H1 (cell line): ENCODE measurements around the gene SPPL3. TPM values are rescaled to one million over a fixed set of nuclear protein-coding genes. Genes with fewer than 3 reads are reported as not detected.

ENCODE experiments used
- CTCF ChIA-PET: fragments of 300-600 bp; sonication (Branson Sonifier 250); formaldehyde crosslinking; loops from one replicate; lab custom pipeline; 2021; ENCODE audit not compliant: partially characterized antibody; lab: Charles Lee
- POLR2A ChIA-PET: fragments of 300-600 bp; sonication (Branson Sonifier 250); formaldehyde crosslinking; loops from one replicate; lab custom pipeline; 2021; ENCODE audit warnings: inconsistent platforms; ENCODE audit not compliant: partially characterized antibody; lab: Charles Lee
- DNase-seq, 2 experiments: peaks; one replicate each; pipeline versions ENCODE4 v3.0.0 to v3.0.0-alpha.2; 2010 to 2022; ENCODE audit warnings: low spot score in 2 of 2, low read depth in 1 of 2, mixed read lengths in 1 of 2
- FAIRE-seq: peaks from 2 replicates; lab custom pipeline; 2011; peaks lifted over from hg19 to GRCh38; lab: Jason Lieb, UNC
- H2AFZ ChIP-seq: 2 replicates; pipeline ENCODE4 v1.8.1; 2012; ENCODE audit warnings: low read length, inconsistent platforms
- H2AK5ac ChIP-seq: 2 replicates; pipeline ENCODE4 v1.6.1; 2013; ENCODE audit warnings: low read depth, low read length
- H2BK120ac ChIP-seq: replicated peaks from 2 replicates; pipeline ENCODE3; 2013; ENCODE audit warnings: low read depth, low read length, inconsistent platforms
- H2BK12ac ChIP-seq: 2 replicates; pipeline ENCODE4 v1.6.1; 2013; ENCODE audit warnings: low read depth, low read length
- H2BK15ac ChIP-seq: 2 replicates; pipeline ENCODE4 v1.6.1; 2013; ENCODE audit warnings: low read length
- H2BK20ac ChIP-seq: 2 replicates; pipeline ENCODE4 v1.6.1; 2013; ENCODE audit warnings: low read length
- H2BK5ac ChIP-seq: 2 replicates; pipeline ENCODE4 v1.6.1; 2013; ENCODE audit warnings: low read depth, low read length
- H3K14ac ChIP-seq: 2 replicates; pipeline ENCODE4 v1.6.1; 2013; ENCODE audit warnings: inconsistent platforms; ENCODE audit not compliant: insufficient read length
- H3K18ac ChIP-seq: 2 replicates; pipeline ENCODE4 v1.6.1; 2013; ENCODE audit warnings: low read length; ENCODE audit errors: extremely low read depth
- H3K23ac ChIP-seq: 2 replicates; pipeline ENCODE4 v1.6.1; 2013; ENCODE audit warnings: inconsistent platforms; ENCODE audit not compliant: insufficient read length
- H3K23me2 ChIP-seq: 2 replicates; pipeline ENCODE4 v1.6.1; 2013; ENCODE audit warnings: low read depth, low read length
- H3K27ac ChIP-seq: 2 replicates; pipeline ENCODE4 v1.6.1; 2011; ENCODE audit warnings: low read depth, low read length, inconsistent platforms
- H3K27me3 ChIP-seq, 4 experiments: replicated peaks in 1 of 4; 1 replicate in 1 of 4; 2 replicates in 3 of 4; pipeline versions ENCODE4 v1.6.1 to v1.8.1; 2011 to 2013; ENCODE audit warnings: low read length in 3 of 4, mild to moderate bottlenecking in 3 of 4, inconsistent platforms in 2 of 4, mixed read lengths in 2 of 4, moderate library complexity in 1 of 4; ENCODE audit not compliant: control insufficient read depth in 3 of 4, insufficient read depth in 3 of 4; ENCODE audit errors: extremely low read depth in 1 of 4
- H3K36me3 ChIP-seq, 4 experiments: 2 replicates each; pipeline versions ENCODE4 v1.6.1 to v1.8.1; 2011 to 2013; ENCODE audit warnings: mild to moderate bottlenecking in 4 of 4, low read length in 3 of 4, moderate library complexity in 2 of 4, control low read depth in 1 of 4, inconsistent platforms in 1 of 4; ENCODE audit not compliant: insufficient read depth in 4 of 4, control insufficient read depth in 2 of 4
- H3K4ac ChIP-seq: replicated peaks from 2 replicates; pipeline ENCODE3; 2013; ENCODE audit warnings: low read length, low read depth, mixed read lengths, inconsistent platforms; ENCODE audit not compliant: insufficient read length
- H3K4me1 ChIP-seq, 4 experiments: replicated peaks in 1 of 4; 1 replicate in 1 of 4; 2 replicates in 3 of 4; pipeline versions ENCODE4 v1.6.1 to v1.8.1; 2011 to 2013; ENCODE audit warnings: low read length in 3 of 4, inconsistent platforms in 2 of 4, mixed read lengths in 1 of 4; ENCODE audit not compliant: insufficient read depth in 4 of 4, control insufficient read depth in 3 of 4
- H3K4me2 ChIP-seq, 2 experiments: 2 replicates each; pipeline versions ENCODE4 v1.6.1 to v1.8.1; 2011 to 2013; ENCODE audit warnings: low read depth in 2 of 2, low read length in 2 of 2, control low read depth in 1 of 2, inconsistent platforms in 1 of 2, mild to moderate bottlenecking in 1 of 2; ENCODE audit not compliant: insufficient read depth in 1 of 2
- H3K4me3 ChIP-seq, 4 experiments: fragments of 200-600, 300-600 bp in 1 of 4; sonication (generic), shearing (Covaris generic), sonication (Bioruptor Twin) in 1 of 4; 2 replicates each; pipeline versions ENCODE4 v1.5.1 to v1.8.1; 2011 to 2016; ENCODE audit warnings: low read length in 4 of 4, low read depth in 3 of 4, control low read depth in 2 of 4, inconsistent platforms in 2 of 4, mild to moderate bottlenecking in 2 of 4, mixed read lengths in 1 of 4, moderate library complexity in 1 of 4; ENCODE audit not compliant: insufficient read depth in 2 of 4; ENCODE audit errors: extremely low read depth in 1 of 4
- H3K56ac ChIP-seq: replicated peaks from 2 replicates; pipeline ENCODE3; 2013; ENCODE audit warnings: low read depth, mild to moderate bottlenecking, mixed read lengths, low read length, inconsistent platforms; ENCODE audit not compliant: insufficient read length
- H3K79me1 ChIP-seq: 2 replicates; pipeline ENCODE4 v1.6.1; 2013; ENCODE audit warnings: low read depth, low read length, control low read depth
- H3K79me2 ChIP-seq, 2 experiments: 2 replicates each; pipeline versions ENCODE4 v1.6.1 to v1.8.1; 2012 to 2013; ENCODE audit warnings: low read length in 2 of 2, mild to moderate bottlenecking in 2 of 2, inconsistent platforms in 1 of 2; ENCODE audit not compliant: insufficient read depth in 2 of 2, control insufficient read depth in 1 of 2
- H3K9ac ChIP-seq, 4 experiments: replicated peaks in 1 of 4; 1 replicate in 1 of 4; 2 replicates in 3 of 4; pipeline versions ENCODE4 v1.6.1 to v1.8.1; 2011 to 2013; ENCODE audit warnings: low read depth in 3 of 4, low read length in 3 of 4, control low read depth in 2 of 4, mild to moderate bottlenecking in 2 of 4, moderate library complexity in 2 of 4, inconsistent platforms in 1 of 4; ENCODE audit errors: extremely low read depth in 1 of 4
- H3K9me3 ChIP-seq, 2 experiments: 2 replicates each; pipeline versions ENCODE4 v1.6.1 to v1.8.1; 2012 to 2013; ENCODE audit warnings: mild to moderate bottlenecking in 2 of 2, moderate library complexity in 2 of 2, control low read depth in 1 of 2, inconsistent platforms in 1 of 2, low read depth in 1 of 2, low read length in 1 of 2, mixed read lengths in 1 of 2; ENCODE audit not compliant: insufficient read depth in 2 of 2
- H4K20me1 ChIP-seq, 2 experiments: replicated peaks in 1 of 2; 2 replicates each; pipeline versions ENCODE3 to v1.8.1; 2011 to 2013; ENCODE audit warnings: inconsistent platforms in 2 of 2, low read length in 2 of 2, mild to moderate bottlenecking in 1 of 2; ENCODE audit not compliant: insufficient read depth in 2 of 2, control insufficient read depth in 1 of 2
- H4K5ac ChIP-seq: 2 replicates; pipeline ENCODE4 v1.6.1; 2013; ENCODE audit warnings: low read length, low read depth, mixed read lengths, inconsistent platforms; ENCODE audit not compliant: insufficient read length
- H4K8ac ChIP-seq: 2 replicates; pipeline ENCODE4 v1.8.0; 2013; ENCODE audit warnings: mild to moderate bottlenecking, moderate library complexity, low read length, inconsistent platforms; ENCODE audit not compliant: insufficient read depth; ENCODE audit errors: extremely low read depth
- H4K91ac ChIP-seq: replicated peaks from 2 replicates; pipeline ENCODE3; 2013; ENCODE audit warnings: low read length, mixed read lengths, inconsistent platforms; ENCODE audit not compliant: insufficient read length
- CBX8 ChIP-seq: fragments of 300-800, 300-1000 bp; sonication (generic); IDR thresholded peaks from 2 replicates; pipeline ENCODE4 v1.7.1; 2016; ENCODE audit warnings: low read depth, low read length, borderline replicate concordance
- WGBS, 2 experiments: shearing (Covaris generic) in 1 of 2; methylation state at CpG; one replicate each; pipeline versions ENCODE4 v1.1.6 to v1.1.7; 2013 to 2015; ENCODE audit warnings: low lambda C conversion rate in 2 of 2, mixed read lengths in 2 of 2, inconsistent platforms in 1 of 2, low coverage in 1 of 2, missing lambda C conversion rate in 1 of 2; ENCODE audit not compliant: insufficient replicate concordance in 2 of 2, insufficient coverage in 1 of 2, insufficient read length in 1 of 2; ENCODE audit errors: extremely low coverage in 1 of 2, missing lambda C conversion rate in 1 of 2; 5-methylcytosine and 5-hydroxymethylcytosine counted together
- polyA plus RNA-seq, 7 experiments: library from polyadenylated mRNA; depleted of rRNA in 3 of 7; stranded (reverse) in 5 of 7; unstranded in 2 of 7; fragments of >200 nt in 5 of 7; fragments of 200-250 nt in 2 of 7; gene quantifications; 1 replicate in 5 of 7; 2 replicates in 1 of 7; 4 replicates in 1 of 7; pipeline versions ENCODE4 v1.2.1 to v1.2.3, GENCODE V29; 2011 to 2013; ENCODE audit warnings: missing spikeins in 2 of 7, mixed read lengths in 2 of 7
- total RNA-seq: library from RNA; stranded (reverse); fragmentation: NEBNext Ultra II Directional; extraction: Animal tissue kit (Norgen Biotek cat#: 25700); gene quantifications from 2 replicates; pipeline ENCODE4 v1.2.1, GENCODE V29; 2021
- TF ChIP-seq, protein P1 (sequence below), 3 experiments: IDR thresholded peaks; 1 replicate in 2 of 3; 2 replicates in 1 of 3; pipeline versions ENCODE4 v1.5.1 to v1.6.1; 2011; ENCODE audit warnings: low read length in 3 of 3, mild to moderate bottlenecking in 3 of 3, inconsistent platforms in 2 of 3, low read depth in 1 of 3, moderate library complexity in 1 of 3; ENCODE audit not compliant: insufficient read depth in 1 of 3; ENCODE audit errors: control extremely low read depth in 1 of 3

Gene SPPL3
- total and polyA plus RNA-seq, 2 of the 8 experiments (the other 6 are each of a cell fraction or from before 2014, with no cell fraction given): 27.3 to 48.4 TPM

GRCh38 chr12:120783197-120783596 is 121.0 kb downstream of the SPPL3 start:
- FAIRE-seq (no peak), DNase-seq (no peak)
- no peak overlapping the region for H4K91ac ChIP-seq
- no peak overlapping the region for H3K4ac ChIP-seq
- H3K9ac ChIP-seq: no peak overlapping the region
- peaks cover 0 to 2% of the 10 kb centered on the region in 2 experiments for H4K20me1 ChIP-seq
- no peak overlapping the region for H2BK120ac ChIP-seq
- no peak overlapping the region for H2AFZ ChIP-seq
- H3K23ac ChIP-seq: no peak overlapping the region
- TF ChIP-seq CBX8: no peak
- TF ChIP-seq, protein P1, sequence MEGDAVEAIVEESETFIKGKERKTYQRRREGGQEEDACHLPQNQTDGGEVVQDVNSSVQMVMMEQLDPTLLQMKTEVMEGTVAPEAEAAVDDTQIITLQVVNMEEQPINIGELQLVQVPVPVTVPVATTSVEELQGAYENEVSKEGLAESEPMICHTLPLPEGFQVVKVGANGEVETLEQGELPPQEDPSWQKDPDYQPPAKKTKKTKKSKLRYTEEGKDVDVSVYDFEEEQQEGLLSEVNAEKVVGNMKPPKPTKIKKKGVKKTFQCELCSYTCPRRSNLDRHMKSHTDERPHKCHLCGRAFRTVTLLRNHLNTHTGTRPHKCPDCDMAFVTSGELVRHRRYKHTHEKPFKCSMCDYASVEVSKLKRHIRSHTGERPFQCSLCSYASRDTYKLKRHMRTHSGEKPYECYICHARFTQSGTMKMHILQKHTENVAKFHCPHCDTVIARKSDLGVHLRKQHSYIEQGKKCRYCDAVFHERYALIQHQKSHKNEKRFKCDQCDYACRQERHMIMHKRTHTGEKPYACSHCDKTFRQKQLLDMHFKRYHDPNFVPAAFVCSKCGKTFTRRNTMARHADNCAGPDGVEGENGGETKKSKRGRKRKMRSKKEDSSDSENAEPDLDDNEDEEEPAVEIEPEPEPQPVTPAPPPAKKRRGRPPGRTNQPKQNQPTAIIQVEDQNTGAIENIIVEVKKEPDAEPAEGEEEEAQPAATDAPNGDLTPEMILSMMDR (IDR thresholded peaks at IDR 0.05; ENCODE audit: control extremely low read depth in 1 of 3, insufficient read depth in 1 of 3, low read depth in 1 of 3, low read length in 3 of 3): no peak
- H3K14ac ChIP-seq: no peak overlapping the region
- H3K79me1 ChIP-seq: no peaks in the 10 kb centered on the region; the same call in 1 of the 2 replicates
- no peak overlapping the region for H4K8ac ChIP-seq
- H4K5ac ChIP-seq: no peak overlapping the region
- H3K79me2 ChIP-seq: no peaks in the 10 kb centered on the region
- no peak overlapping the region for H3K4me3 ChIP-seq
- H3K18ac ChIP-seq: no peak overlapping the region
- no peak overlapping the region for H2BK12ac ChIP-seq
- no peaks in the 10 kb centered on the region for H3K23me2 ChIP-seq
- WGBS, 2 experiments: 95% methylated on average over 6 of the region's 6 CpGs; no CpG with 5 or more reads in 1 of the 2 experiments
- no peak overlapping the region for H2BK20ac ChIP-seq
- H2BK15ac ChIP-seq: no peak overlapping the region
- H3K27ac ChIP-seq: no peak overlapping the region
- H2BK5ac ChIP-seq: no peak overlapping the region
- POLR2A ChIA-PET: interaction anchor here (1.2 kb wide), 1 partner anchor 202 kb away, joined by 3 read pairs; the partner anchor contains the start of gene POP5
- no peak overlapping the region for H2AK5ac ChIP-seq
- peaks cover 5 to 17% (median 11%) of the 10 kb centered on the region in 4 experiments; a peak in 7 of 8 replicates for H3K36me3 ChIP-seq
- no peaks in the 10 kb centered on the region for H3K4me1 ChIP-seq
- no peak overlapping the region for H3K56ac ChIP-seq
- no peak overlapping the region for H3K4me2 ChIP-seq
- no peaks in the 10 kb centered on the region for H3K27me3 ChIP-seq
- H3K9me3 ChIP-seq: no peaks in the 10 kb centered on the region
- CTCF ChIA-PET: interaction anchor here (1.1 to 3.4 kb wide), 3 partner anchors 17 to 46 kb away, joined by 3 to 10 read pairs (median 5); no protein-coding TSS in a partner anchor
